K562 (cell line): ENCODE measurements around the gene CACNA2D4.

Source experiments
- CTCF ChIP-seq, 3 experiments: IDR thresholded peaks in 2 of 3; conservative IDR thresholded peaks in 1 of 3; 2 replicates each; pipeline ENCODE4 v1.5.1; 2011 to 2012; ENCODE audit warnings: low read length in 3 of 3, mild to moderate bottlenecking in 3 of 3, control low read depth in 2 of 3, improper control_type of control experiment in 1 of 3, inconsistent platforms in 1 of 3, low read depth in 1 of 3, mixed read lengths in 1 of 3, moderate library complexity in 1 of 3; ENCODE audit not compliant: insufficient read depth in 2 of 3
- FOXA3 ChIP-seq, 2 experiments: fragments of 450-650 bp in 1 of 2; sonication (generic) in 1 of 2; formaldehyde crosslinking; IDR thresholded peaks in 1 of 2; conservative IDR thresholded peaks in 1 of 2; 2 replicates each; pipeline versions ENCODE4 v1.4.0 to v1.8.0; 2020 to 2022; ENCODE audit warnings: mild to moderate bottlenecking in 2 of 2, missing genetic modification reagents in 1 of 2
- JUN ChIP-seq, 2 experiments: sonication (generic) in 1 of 2; formaldehyde crosslinking in 1 of 2; IDR thresholded peaks; 2 replicates each; pipeline versions ENCODE4 v1.6.1 to v1.8.0; 2012 to 2022; ENCODE audit warnings: borderline replicate concordance in 2 of 2, mild to moderate bottlenecking in 2 of 2, improper control_type of control experiment in 1 of 2, low read depth in 1 of 2, low read length in 1 of 2, missing genetic modification reagents in 1 of 2
- TAF1 ChIP-seq: IDR thresholded peaks from 2 replicates; pipeline ENCODE4 v1.6.1; 2011; ENCODE audit warnings: mild to moderate bottlenecking, low read length, moderate library complexity; ENCODE audit not compliant: insufficient read depth, control insufficient read depth, severe bottlenecking; ENCODE audit errors: extremely low read depth
- ZNF124 ChIP-seq: sonication (generic); formaldehyde crosslinking; IDR thresholded peaks from 2 replicates; pipeline ENCODE4 v1.8.1; 2022; ENCODE audit warnings: missing genetic modification reagents
- ZNF740 ChIP-seq, 3 experiments: fragments of 200-800 bp in 1 of 3; sonication (Bioruptor generic) in 1 of 3; sonication (generic) in 1 of 3; formaldehyde crosslinking in 1 of 3; IDR thresholded peaks; 2 replicates each; pipeline versions ENCODE4 v1.6.1 to v1.8.0; 2016 to 2022; ENCODE audit warnings: mild to moderate bottlenecking in 2 of 3, missing compliant biosample characterization in 2 of 3, missing genetic modification characterization in 2 of 3, missing genetic modification reagents in 1 of 3
- ZNF77 ChIP-seq: fragments of 250-450 bp; sonication (Bioruptor Pico); IDR thresholded peaks from 2 replicates; pipeline ENCODE4 v1.5.0; 2020

DNA sequence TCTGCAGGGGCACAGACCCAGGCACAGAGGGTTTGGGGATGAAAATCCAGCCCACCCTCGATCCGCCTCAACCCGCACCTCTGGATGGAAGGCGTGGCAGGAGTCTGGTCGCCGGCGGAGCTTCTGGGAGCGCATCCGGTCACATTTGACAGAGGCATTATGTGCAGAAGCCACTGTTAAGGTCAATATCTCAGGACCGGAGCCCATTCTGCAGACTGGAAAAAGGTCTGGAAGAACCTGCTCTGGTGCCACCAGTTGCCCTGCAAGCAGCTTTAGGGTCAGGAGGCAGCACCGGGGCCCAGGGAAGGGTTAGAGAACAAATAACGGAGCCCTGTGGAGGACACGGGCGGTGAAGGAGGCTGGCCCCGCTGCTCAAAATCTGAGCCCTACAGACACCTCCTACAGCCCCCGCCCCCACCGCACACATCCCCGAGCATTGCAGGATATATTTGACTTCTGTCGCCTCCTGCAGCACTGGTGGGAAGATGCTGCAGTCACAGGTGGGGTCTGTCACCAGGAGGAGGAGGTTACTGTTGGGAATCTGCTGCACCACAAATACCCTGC lies 123.1 kb downstream of the CACNA2D4 start:
- no peak for TF ChIP-seq TAF1
- TF ChIP-seq JUN (IDR thresholded peaks at IDR 0.05; ENCODE audit: borderline replicate concordance, low read depth, low read length): no peak
- TF ChIP-seq JUN (CRISPR knock-in tag; IDR thresholded peaks at IDR 0.05; ENCODE audit: borderline replicate concordance): no peak
- no peak for TF ChIP-seq ZNF740 (CRISPR knock-in tag; IDR thresholded peaks at IDR 0.05)
- no peak for TF ChIP-seq ZNF740 (tag; IDR thresholded peaks at IDR 0.05)
- TF ChIP-seq CTCF (IDR thresholded peaks at IDR 0.05 in 2 of 3, conservative IDR thresholded peaks at IDR 0.05 in 1 of 3; ENCODE audit: insufficient read depth in 2 of 3, low read depth in 1 of 3, low read length in 3 of 3): no peak
- no peak for TF ChIP-seq ZNF77 (CRISPR knock-in tag)
- no peak for TF ChIP-seq ZNF124 (CRISPR knock-in tag)
- TF ChIP-seq FOXA3 (CRISPR knock-in tag; conservative IDR thresholded peaks at IDR 0.05 in 1 of 2, IDR thresholded peaks at IDR 0.05 in 1 of 2): no peak
